Testis (tissue), 2 donors: ENCODE measurements around the gene RAX2.

ENCODE experiments used
- CTCF ChIP-seq, 3 experiments: fragments of 450-650 bp in 2 of 3; fragments of 200-600 bp in 1 of 3; sonication (generic) in 1 of 3; IDR thresholded peaks; one replicate each; pipeline ENCODE4 v1.5.1; 2016 to 2019; ENCODE audit warnings: antibody characterized with exemption in 3 of 3, mild to moderate bottlenecking in 2 of 3, moderate library complexity in 1 of 3
- POLR2A ChIP-seq: fragments of 450-650 bp; IDR thresholded peaks from one replicate; pipeline ENCODE4 v1.6.1; 2017; ENCODE audit warnings: antibody characterized with exemption, mild to moderate bottlenecking, moderate library complexity

- TF ChIP-seq POLR2A (no peak), CTCF (IDR thresholded peaks at IDR 0.05) (no peak)
Measured at GRCh38 chr19:3781603-3782002, 9.6 kb upstream of the RAX2 start.
